Activated T-cell treated with anti-CD3 and anti-CD28 coated beads for 24 hours (primary cell): Measurements from ENCODE around the gene CDC16.
"Not testable (repeated sequence)": the region's sequence is repeated elsewhere in the genome, so short reads cannot be mapped to it uniquely, and the experiment has no call there.

ENCODE experiments used
- DNase-seq: peaks from one replicate; pipeline ENCODE4 v3.0.0-alpha.2; 2020; ENCODE audit warnings: low read depth

Gene CDC16

GRCh38 chr13:114228176-114228575 lies 6.5 kb upstream of the CDC16 start:
- DNase-seq: no peak

- no peak for DNase-seq
Measured at GRCh38 chr13:114229506-114229905, 5.2 kb upstream of the CDC16 start.

GRCh38 chr13:114230117-114230516 lies 4.6 kb upstream of the CDC16 start:
- no peak for DNase-seq

- DNase-seq: no peak
Measured at GRCh38 chr13:114230575-114230974, 4.1 kb upstream of the CDC16 start.

- no peak for DNase-seq
Measured at GRCh38 chr13:114231886-114232285, 2.8 kb upstream of the CDC16 start.

- no peak for DNase-seq
Measured at GRCh38 chr13:114234266-114234644, 442 bp upstream of the CDC16 start.

- no peak for DNase-seq
Measured at GRCh38 chr13:114235697-114236096, 1.0 kb downstream of the CDC16 start.

GRCh38 chr13:114236227-114236626 lies 1.5 kb downstream of the CDC16 start:
- DNase-seq: no peak

GRCh38 chr13:114237415-114238112 lies 2.9 kb downstream of the CDC16 start:
- DNase-seq: no peak

- DNase-seq: no peak
Measured at GRCh38 chr13:114241918-114242317, 7.2 kb downstream of the CDC16 start.

GRCh38 chr13:114243971-114244370 lies 9.3 kb downstream of the CDC16 start:
- DNase-seq: no peak

GRCh38 chr13:114244637-114245036 lies 9.9 kb downstream of the CDC16 start:
- no peak for DNase-seq

GRCh38 chr13:114248011-114248410 lies 13.3 kb downstream of the CDC16 start:
- no peak for DNase-seq

- DNase-seq: no peak
Measured at GRCh38 chr13:114249077-114249476, 14.4 kb downstream of the CDC16 start.

- not testable (repeated sequence) for DNase-seq
Measured at GRCh38 chr13:114251639-114252440, 17.1 kb downstream of the CDC16 start.

- DNase-seq: no peak
Measured at GRCh38 chr13:114256547-114256946, 21.9 kb downstream of the CDC16 start.

- DNase-seq: no peak
Measured at GRCh38 chr13:114257014-114257413, 22.3 kb downstream of the CDC16 start.

GRCh38 chr13:114258589-114258988 lies 23.9 kb downstream of the CDC16 start:
- DNase-seq: no peak

- no peak for DNase-seq
Measured at GRCh38 chr13:114259374-114259773, 24.7 kb downstream of the CDC16 start.

- DNase-seq: no peak
Measured at GRCh38 chr13:114259974-114260373, 25.3 kb downstream of the CDC16 start.

- DNase-seq: no peak
Measured at GRCh38 chr13:114260814-114261213, 26.1 kb downstream of the CDC16 start.

GRCh38 chr13:114261328-114261965 lies 26.8 kb downstream of the CDC16 start:
- DNase-seq: no peak

- DNase-seq: no peak
Measured at GRCh38 chr13:114263578-114263977, 28.9 kb downstream of the CDC16 start.
